Stimulated activated naive CD4-positive, alpha-beta T cell (primary cell): Measurements from ENCODE around the gene ADGRG2.
"Not testable (repeated sequence)": the region's sequence is repeated elsewhere in the genome, so short reads cannot be mapped to it uniquely, and the experiment has no call there.

Experiments used
- DNase-seq, 6 experiments: peaks; one replicate each; lab custom pipeline; 2025; lab: John Stamatoyannopoulos, UW

Gene ADGRG2

GRCh38 chrX:19005909-19006308 lies 116.4 kb downstream of the ADGRG2 start:
- DNase-seq = no peak

DNA sequence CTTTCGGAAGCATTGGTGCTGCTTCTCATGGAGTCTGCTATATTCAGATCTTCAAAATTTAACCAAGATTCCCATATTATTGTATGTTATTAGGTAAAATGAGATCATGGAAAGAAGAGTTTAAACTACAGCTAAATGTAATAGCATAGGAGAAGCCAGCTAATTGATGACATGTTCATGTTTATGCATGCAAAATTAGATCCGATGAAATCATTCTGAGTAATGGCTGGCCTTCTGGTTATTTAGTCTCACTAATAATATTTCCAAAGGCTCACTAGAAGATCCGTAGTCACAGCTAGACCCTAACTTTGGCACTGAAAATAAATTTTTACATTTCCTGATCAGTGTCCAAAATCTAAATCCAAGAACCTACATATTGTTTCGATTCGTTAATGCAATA lies 118.5 kb downstream of the ADGRG2 start:
- no peak for DNase-seq

DNA sequence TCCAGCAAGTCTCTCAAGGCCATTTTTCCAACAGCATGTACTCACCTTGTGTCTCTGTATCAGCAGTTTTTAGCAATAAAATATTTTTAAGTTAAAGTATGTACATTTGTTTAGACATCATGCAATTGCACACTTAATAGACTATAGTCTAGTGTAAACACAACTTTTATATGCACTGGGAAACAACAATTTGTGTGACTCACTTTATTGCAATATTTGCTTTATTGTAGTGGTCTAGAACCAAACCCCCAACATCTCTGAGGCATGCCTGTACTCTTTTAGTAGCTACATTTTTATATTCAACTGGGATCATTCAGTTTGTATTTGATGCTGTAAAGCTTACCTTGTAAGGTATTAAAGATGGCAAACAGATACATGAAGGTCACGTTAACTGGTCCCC lies 123.6 kb downstream of the ADGRG2 start:
- no peak for DNase-seq

DNA sequence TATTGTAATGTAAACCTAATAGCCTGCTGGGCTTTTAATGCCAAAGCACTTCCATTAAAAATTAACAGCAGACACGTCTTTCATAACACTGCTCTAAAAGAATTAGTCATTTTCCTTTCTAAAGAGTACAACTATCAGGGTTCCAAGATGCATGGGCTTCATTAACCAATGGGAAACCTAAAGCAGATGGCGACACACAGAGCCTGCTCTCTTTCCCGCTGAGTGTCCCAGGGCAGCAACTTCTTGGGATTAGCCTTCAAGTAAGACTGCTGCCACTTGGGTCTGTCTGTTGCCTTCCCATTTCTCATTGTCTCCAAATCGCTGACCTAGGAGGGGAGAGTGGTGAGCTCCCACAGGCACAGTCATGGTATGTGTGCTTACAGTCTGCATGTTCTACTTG lies 124.4 kb downstream of the ADGRG2 start:
- no peak for DNase-seq

- no peak for DNase-seq
These were observed 125.7 kb downstream of the ADGRG2 start for GRCh38 chrX:18996536-18996935.

- no peak for DNase-seq
These were observed 127.0 kb downstream of the ADGRG2 start for GRCh38 chrX:18995221-18995620.

DNA sequence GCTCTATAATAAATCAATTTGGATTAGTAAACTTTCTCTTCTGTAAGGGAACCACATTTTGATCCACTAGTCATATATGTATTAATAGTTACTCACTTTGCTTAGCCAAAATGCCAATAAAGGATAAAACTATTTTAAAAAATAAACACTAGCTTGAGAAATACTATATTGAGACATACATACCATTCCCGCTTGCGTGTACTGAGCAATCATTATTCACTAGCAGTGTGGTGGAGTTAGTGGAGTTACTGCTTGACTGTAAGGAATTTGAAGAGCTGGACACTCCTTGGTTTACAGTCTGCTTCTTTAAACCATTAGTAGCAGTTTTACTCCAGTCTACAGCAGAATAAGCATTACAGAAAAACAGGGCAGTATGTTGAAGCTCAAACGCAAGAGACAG lies 127.6 kb downstream of the ADGRG2 start:
- DNase-seq = no peak

- DNase-seq = no peak
These were observed 129.4 kb downstream of the ADGRG2 start for GRCh38 chrX:18992829-18993228.

DNA sequence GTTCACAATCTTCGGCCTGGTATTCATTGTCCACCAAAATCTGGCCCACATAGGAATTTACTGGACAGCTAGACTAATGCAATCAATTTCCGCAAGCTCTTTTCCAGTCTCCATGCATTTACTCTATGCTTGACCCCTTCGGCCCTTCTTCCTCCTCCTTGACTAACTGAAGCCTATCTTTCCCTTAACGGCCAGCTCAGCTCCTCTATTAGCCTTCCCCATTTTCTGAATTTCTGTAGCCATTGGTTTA lies 137.2 kb downstream of the ADGRG2 start:
- no peak for DNase-seq

- peak; percentile 80 to 96 (median 84) for DNase-seq
These were observed 137.7 kb downstream of the ADGRG2 start for GRCh38 chrX:18984381-18985185.

DNA sequence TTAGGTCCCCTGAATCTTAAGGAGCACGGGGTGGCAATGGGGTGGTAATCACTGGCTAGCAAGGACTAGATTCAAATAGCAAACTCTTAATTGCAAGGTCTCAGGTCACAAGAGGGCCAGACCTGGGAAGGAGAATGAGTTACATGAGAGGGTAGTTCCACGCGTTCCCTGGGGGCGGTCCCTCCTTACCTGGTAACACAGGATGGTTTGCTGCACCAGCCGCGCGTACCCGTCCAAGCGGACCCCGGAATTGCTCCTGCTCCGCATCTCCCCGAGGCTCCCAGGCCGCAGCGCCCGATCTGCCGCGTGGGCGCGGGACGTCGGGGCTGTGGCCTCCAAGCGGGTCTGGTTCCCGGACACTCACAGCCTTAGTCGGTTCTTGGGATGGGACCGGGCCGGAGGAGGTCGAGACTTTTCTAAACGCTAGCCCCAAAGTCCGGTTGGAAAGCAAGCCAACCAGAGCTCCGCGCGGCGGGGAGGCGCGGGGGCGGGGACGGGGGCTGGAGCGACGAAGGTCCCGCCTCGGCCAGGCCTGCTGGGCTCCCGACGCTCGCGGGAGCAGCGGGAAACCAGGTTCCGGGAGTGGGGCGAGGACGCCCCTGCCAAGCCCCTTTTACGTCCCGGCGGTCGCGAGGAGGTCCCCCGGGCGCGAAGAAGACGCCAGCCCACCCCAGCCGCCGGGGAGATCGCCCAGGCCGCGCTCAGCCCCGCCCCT lies 138.4 kb downstream of the ADGRG2 start, which contains the start of gene PHKA2:
Gene PHKA2, minus strand, starts transcription at position 449 of the 715 bp plus-strand sequence. Its CDS starts 182 bp downstream, at position 267.
- DNase-seq = peak in 4 of 6 experiments; percentile 21 to 60 (median 36)

DNA sequence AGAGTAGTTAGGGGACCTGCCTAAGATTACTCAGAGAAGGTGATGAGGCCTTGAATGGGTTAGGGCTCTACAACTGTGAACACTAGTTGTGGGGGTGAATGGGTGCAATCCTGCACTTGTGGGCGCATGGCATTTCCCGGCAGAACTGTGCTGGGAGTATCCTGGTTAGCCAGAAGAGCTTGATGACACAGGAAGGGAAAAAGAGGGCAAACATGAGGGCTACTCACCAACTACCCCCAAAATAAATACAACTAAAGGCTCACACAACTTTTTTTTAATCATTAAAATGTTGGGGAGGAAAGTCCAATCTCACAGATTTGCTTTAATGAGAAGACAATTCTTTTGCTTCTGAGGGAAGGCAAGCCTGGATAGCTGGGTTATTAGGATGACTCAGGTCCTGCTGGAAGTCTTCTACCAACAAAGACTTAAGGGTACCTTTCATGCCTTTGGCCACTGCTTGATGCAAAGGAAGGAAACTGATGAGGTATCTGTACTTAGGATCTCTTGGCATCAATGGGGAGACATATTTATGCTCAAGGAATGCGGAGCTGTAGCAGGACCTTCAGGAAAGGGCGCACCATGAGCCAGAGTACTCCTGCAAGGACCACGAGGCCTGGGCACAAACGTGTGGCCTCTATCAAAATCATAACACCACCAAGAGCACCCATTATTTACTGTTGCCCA lies 141.0 kb downstream of the ADGRG2 start:
- DNase-seq = no peak

DNA sequence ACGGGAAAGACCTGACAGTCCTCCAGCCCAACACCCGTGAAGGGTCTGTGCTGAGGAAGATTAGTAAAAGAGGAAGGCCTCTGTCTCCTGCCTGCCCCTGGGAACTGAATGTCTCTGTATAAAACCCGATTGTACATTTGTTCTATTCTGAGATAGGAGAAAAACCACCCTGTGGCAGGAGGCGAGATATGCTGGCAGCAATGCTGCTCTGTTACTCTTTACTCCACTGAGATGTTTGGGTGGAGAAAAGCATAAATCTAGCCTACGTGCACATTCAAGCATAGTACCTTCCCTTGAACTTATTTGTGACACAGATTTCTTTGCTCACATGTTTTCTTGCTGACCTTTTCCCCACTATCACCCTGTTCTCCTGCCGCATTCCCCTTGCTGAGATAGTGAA lies 142.0 kb downstream of the ADGRG2 start:
- DNase-seq = not testable (repeated sequence)

DNA sequence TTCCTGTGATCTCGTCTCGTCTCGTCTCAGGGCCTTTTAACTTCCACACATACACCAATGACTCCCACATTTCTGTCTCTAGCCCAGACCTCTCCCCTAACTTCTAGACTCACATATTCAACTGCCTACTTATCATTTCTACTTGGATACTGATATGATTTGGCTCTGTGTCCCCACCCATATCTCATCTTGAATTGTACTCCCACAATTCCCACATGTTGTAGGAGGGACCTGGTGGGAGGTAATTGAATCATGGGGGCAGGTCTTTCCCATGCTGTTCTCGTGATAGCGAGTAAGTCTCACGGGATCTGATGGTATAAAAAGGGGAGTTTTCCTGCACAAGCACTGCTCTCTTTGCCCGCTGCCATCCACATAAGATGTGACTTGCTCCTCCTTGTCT lies 147.3 kb downstream of the ADGRG2 start:
- DNase-seq = no peak

DNA sequence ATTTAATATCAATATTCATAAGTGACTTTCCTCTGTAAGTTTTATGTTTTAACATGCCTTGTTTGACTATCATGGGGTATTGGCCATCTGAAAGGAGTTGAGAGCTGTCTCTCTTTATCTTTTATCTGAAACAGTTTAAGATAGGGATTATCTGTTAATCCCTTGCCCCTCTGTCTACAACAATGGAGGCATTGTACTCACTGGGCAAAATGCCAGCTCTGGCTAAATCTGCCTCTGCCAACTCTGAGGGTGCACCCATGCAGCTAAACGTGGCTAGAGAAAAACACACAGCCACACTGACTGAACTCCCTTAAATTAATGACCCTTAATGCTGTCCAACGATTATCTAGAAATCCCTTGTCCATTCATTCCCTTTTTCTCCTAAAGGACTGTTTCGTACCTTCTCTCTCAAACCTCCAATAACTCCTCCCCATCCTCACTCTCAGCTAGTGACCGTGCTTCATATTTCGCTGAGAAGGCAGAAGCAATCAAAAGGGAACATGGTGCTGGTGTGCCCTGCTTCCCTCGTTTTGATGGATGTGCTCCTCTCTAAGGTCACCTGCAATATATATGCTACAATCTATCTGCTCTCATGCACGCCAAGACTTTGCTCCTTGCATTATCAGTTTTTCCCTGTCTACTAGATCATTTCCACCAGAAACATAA lies 148.6 kb downstream of the ADGRG2 start:
- DNase-seq = no peak

DNA sequence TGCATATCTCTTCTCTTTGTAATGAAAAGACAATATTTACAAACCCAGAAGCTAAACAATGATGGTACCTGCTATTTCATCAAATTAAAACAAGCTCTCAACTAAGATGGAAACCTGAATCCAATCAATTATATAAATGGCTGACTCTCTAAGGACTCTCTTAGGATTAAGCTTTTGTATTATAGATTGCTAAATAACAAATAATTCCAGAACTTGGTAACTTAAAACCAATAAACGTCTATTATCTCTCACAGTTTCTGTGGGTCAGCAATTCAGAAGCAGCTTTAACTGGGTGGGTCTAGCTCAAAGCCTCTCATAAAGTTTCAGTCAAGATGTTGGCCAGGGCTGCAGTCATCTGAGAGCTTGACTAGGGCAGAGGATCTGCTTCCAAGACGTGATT lies 150.8 kb downstream of the ADGRG2 start:
- no peak for DNase-seq

GRCh38 chrX:18970465-18970864 lies 151.8 kb downstream of the ADGRG2 start:
- no peak for DNase-seq

GRCh38 chrX:18966624-18967023 lies 155.6 kb downstream of the ADGRG2 start:
- no peak for DNase-seq

- no peak for DNase-seq
These were observed 157.4 kb downstream of the ADGRG2 start for GRCh38 chrX:18964901-18965300.

DNA sequence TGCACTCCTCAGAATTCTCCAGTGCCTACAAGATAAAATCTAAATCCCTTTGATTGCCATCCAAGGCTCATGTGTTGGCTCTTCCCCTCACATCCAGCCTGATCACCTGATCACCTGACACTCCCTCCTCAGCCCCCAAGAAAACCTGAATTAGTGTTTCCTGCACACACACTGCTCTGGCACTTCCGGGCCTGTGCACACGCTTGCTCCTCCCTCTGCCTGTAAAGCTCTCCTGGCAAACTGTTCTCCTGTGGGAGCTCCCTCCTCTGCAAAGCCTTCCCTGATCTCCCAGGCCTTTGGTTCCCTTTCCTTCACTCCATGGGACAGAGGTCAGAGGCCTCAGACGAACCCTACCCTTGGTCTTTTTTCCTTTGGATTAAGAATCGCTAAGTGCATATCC lies 158.2 kb downstream of the ADGRG2 start:
- DNase-seq = no peak

DNA sequence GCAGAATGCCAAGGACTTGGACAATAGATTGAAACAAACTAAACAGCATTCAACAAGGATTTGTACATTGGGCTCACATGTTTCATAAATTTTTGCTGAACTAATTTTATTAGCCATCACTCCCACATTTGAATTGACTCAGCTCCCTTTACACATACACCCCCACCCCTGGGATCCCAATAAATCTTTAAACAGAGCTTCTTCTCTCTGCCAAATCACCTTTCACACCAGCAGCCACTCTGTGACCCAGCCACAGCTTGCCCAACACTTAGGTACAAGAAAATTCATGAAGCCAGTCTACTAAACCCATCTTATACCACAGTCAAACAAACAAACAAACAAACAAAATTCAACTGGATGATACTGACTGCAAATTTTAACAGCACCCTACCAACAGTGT lies 159.9 kb downstream of the ADGRG2 start:
- no peak for DNase-seq

- DNase-seq = no peak
These were observed 160.6 kb downstream of the ADGRG2 start for GRCh38 chrX:18961686-18962085.
